Endothelial cell (in vitro differentiated cells): Measurements from ENCODE around the gene PCDHGA2. TPM values are rescaled to one million over a fixed set of nuclear protein-coding genes. Genes with fewer than 3 reads are reported as not detected.
A peak's percentile ranks its signal among the peaks of the same experiment; 100 is the strongest.

Experiments used
- DNase-seq: peaks from one replicate; pipeline ENCODE4 v3.0.0; 2021; ENCODE audit warnings: low spot score
- H3K27ac Mint-ChIP-seq: one replicate; pipeline ENCODE4 v1.8.0; 2021; ENCODE audit warnings: mixed read lengths, inconsistent platforms; ENCODE audit not compliant: unreplicated experiment
- H3K27me3 Mint-ChIP-seq: one replicate; pipeline ENCODE4 v1.8.0; 2021; ENCODE audit warnings: mild to moderate bottlenecking, moderate library complexity, mixed read lengths, inconsistent platforms; ENCODE audit not compliant: unreplicated experiment
- H3K36me3 Mint-ChIP-seq: one replicate; pipeline ENCODE4 v1.8.0; 2021; ENCODE audit warnings: mild to moderate bottlenecking, low read depth, mixed read lengths, inconsistent platforms; ENCODE audit not compliant: unreplicated experiment
- H3K4me1 Mint-ChIP-seq: one replicate; pipeline ENCODE4 v1.8.0; 2021; ENCODE audit warnings: mild to moderate bottlenecking, mixed read lengths, inconsistent platforms; ENCODE audit not compliant: unreplicated experiment
- H3K4me3 Mint-ChIP-seq: one replicate; pipeline ENCODE4 v1.8.0; 2021; ENCODE audit warnings: mild to moderate bottlenecking, mixed read lengths, inconsistent platforms; ENCODE audit not compliant: unreplicated experiment
- H3K9me3 Mint-ChIP-seq: one replicate; pipeline ENCODE4 v1.8.0; 2021; ENCODE audit warnings: mixed read lengths, inconsistent platforms; ENCODE audit not compliant: unreplicated experiment
- total RNA-seq: library from RNA; stranded (reverse); fragmentation: NEBNext Ultra II Directional; extraction: Animal tissue kit (Norgen Biotek cat#: 25700); gene quantifications from one replicate; pipeline ENCODE4 v1.2.1, GENCODE V29; 2021; ENCODE audit not compliant: unreplicated experiment
- TF ChIP-seq, protein P1 (sequence below): fragments of 200-600 bp; sonication (generic); IDR thresholded peaks from one replicate; pipeline ENCODE4 v1.5.0; 2021; ENCODE audit warnings: antibody characterized with exemption; ENCODE audit not compliant: unreplicated experiment

PCDHGA2 gene
- total RNA-seq, 1 donor from 2014 or later: 1.6 TPM

DNA sequence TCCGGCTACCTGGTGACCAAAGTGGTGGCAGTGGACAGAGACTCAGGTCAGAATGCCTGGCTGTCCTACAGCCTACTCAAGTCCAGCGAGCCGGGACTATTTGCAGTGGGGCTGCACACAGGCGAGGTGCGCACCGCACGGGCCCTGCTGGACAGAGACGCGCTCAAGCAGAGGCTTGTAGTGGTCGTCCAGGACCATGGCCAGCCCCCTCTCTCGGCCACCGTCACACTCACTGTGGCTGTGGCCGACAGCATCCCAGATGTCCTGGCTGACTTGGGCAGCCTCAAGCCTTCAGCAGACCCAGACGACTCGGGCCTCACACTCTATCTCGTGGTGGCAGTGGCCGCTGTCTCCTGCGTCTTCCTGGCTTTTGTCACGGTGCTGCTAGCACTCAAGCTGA, 18.4 kb downstream of the PCDHGA2 start:
- H3K4me3 Mint-ChIP-seq: no peak overlapping the region
- peaks cover 10% of the 10 kb centered on the region for H3K27me3 Mint-ChIP-seq
- H3K27ac Mint-ChIP-seq: no peak overlapping the region
- DNase-seq: no peak
- peaks cover 15% of the 10 kb centered on the region for H3K4me1 Mint-ChIP-seq
- peaks cover 35% of the 10 kb centered on the region for H3K9me3 Mint-ChIP-seq
- TF ChIP-seq, protein P1, sequence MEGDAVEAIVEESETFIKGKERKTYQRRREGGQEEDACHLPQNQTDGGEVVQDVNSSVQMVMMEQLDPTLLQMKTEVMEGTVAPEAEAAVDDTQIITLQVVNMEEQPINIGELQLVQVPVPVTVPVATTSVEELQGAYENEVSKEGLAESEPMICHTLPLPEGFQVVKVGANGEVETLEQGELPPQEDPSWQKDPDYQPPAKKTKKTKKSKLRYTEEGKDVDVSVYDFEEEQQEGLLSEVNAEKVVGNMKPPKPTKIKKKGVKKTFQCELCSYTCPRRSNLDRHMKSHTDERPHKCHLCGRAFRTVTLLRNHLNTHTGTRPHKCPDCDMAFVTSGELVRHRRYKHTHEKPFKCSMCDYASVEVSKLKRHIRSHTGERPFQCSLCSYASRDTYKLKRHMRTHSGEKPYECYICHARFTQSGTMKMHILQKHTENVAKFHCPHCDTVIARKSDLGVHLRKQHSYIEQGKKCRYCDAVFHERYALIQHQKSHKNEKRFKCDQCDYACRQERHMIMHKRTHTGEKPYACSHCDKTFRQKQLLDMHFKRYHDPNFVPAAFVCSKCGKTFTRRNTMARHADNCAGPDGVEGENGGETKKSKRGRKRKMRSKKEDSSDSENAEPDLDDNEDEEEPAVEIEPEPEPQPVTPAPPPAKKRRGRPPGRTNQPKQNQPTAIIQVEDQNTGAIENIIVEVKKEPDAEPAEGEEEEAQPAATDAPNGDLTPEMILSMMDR: no peak
- peaks cover 55% of the 10 kb centered on the region for H3K36me3 Mint-ChIP-seq

DNA sequence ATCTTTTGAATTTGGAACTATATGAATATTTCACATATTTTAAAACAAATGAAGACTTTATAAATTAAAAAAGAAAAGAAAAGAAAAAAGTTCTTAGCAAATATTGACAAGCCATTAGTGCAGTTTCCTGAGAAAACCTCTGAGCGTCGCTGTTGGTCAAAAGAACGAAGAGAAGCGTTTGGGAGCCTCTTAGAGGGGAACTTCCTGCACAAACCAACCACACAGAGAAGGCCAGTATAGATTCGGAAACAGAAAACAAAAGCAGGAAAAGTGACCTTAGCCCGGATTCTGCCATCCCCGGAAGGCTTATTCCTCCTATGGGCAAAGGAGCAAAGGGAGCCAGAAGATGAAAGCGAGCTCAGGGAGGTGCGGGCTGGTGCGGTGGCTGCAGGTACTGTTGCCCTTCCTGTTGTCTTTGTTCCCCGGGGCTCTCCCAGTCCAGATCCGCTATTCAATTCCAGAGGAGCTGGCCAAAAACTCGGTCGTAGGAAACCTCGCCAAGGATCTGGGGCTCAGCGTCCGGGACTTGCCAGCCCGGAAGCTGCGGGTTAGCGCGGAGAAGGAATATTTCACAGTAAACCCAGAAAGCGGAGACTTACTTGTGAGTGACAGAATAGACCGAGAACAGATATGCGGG, 21.3 kb downstream of the PCDHGA2 start, which contains the start of gene PCDHGB2:
PCDHGB2 (plus strand) TSS at position 205 of the 637 bp plus-strand sequence; CDS start at position 347, 142 bp downstream.
- TF ChIP-seq, protein P1: peak; percentile 63
- Mint-ChIP-seq H3K4me1 (peaks cover 23% of the 10 kb centered on the region), H3K27me3 (peaks cover 15% of the 10 kb centered on the region), H3K9me3 (peaks cover 44% of the 10 kb centered on the region), H3K4me3 (peak within 1 kb of the TSS; percentile 70), H3K36me3 (peaks cover 67% of the 10 kb centered on the region), H3K27ac (peak within 1 kb of the TSS; percentile 95)
- peak; percentile 26 for DNase-seq

DNA sequence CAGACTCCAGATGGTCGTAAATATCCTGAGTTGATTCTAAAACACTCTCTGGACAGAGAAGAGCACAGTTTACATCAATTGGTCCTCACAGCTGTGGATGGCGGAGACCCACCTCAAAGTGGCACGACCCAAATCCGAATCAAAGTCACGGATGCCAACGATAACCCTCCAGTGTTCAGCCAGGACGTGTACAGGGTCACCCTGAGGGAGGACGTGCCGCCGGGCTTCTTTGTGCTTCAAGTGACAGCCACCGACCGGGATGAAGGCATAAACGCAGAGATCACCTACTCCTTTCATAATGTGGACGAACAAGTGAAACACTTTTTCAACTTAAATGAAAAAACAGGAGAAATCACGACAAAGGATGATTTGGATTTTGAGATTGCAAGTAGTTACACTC, 22.1 kb downstream of the PCDHGA2 start:
- Mint-ChIP-seq H3K27me3 (peaks cover 18% of the 10 kb centered on the region), H3K9me3 (peaks cover 51% of the 10 kb centered on the region), H3K4me3 (peak overlapping the region; percentile 70), H3K4me1 (peaks cover 23% of the 10 kb centered on the region), H3K27ac (peak overlapping the region; percentile 67), H3K36me3 (peaks cover 68% of the 10 kb centered on the region)
- no peak for DNase-seq
- TF ChIP-seq, protein P1: no peak

DNA sequence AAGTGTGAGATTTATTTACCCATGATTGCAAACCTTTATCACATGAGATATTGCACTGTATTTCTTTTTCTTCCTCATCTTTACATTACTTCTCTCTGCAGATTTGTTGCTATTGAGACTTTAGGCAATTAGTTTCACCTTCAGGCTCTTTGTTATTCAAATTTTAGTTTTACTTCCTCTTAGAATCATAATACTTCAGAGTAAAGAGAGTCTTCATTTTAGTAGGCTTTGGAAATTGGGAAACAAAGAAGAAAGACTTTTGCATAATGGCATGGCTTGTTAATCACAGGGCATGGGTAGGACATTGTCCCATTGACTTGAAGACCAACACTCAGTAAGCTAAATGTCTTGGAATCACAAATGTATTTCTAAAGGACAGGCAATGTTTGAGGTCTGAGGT, 24.2 kb downstream of the PCDHGA2 start:
- no peak for DNase-seq
- no peak overlapping the region for H3K27ac Mint-ChIP-seq
- H3K27me3 Mint-ChIP-seq: peaks cover 14% of the 10 kb centered on the region
- peaks cover 23% of the 10 kb centered on the region for H3K4me1 Mint-ChIP-seq
- H3K9me3 Mint-ChIP-seq: peaks cover 44% of the 10 kb centered on the region
- H3K4me3 Mint-ChIP-seq: peak overlapping the region; percentile 68
- H3K36me3 Mint-ChIP-seq: peaks cover 62% of the 10 kb centered on the region
- TF ChIP-seq, protein P1: no peak

DNA sequence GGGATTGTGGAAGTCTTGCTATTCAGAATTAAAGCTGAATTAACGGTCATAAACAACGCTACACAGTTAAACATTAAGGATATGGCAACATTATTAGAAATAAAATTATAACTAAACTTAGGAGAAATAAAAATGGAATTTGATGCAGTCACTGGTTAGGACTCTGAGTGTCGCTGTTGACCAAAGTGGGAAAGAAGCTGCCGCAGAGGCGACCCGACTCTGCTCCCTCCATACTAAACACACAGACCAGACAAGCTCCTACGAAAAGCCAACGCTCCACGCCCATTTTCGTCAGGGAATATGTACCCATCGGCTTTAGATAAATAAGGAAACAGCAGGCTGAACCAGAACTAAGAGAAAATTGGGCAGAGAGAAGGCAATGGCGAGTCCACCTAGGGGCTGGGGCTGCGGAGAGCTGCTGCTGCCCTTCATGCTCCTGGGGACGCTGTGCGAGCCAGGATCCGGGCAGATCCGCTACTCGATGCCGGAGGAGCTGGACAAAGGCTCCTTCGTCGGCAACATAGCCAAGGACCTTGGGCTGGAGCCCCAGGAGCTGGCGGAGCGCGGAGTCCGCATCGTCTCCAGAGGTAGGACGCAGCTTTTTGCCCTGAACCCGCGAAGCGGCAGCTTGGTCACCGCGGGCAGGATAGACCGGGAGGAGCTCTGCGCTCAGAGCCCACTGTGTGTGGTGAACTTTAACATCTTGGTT, 25.5 kb downstream of the PCDHGA2 start, which contains the start of gene PCDHGA5:
PCDHGA5 (plus strand) TSS at position 211 of the 709 bp plus-strand sequence; CDS start at position 380, 169 bp downstream.
- Mint-ChIP-seq H3K36me3 (peaks cover 62% of the 10 kb centered on the region), H3K27ac (no peak within 1 kb of the TSS), H3K27me3 (peaks cover 14% of the 10 kb centered on the region), H3K9me3 (peaks cover 44% of the 10 kb centered on the region), H3K4me3 (peak within 1 kb of the TSS; percentile 21), H3K4me1 (peaks cover 18% of the 10 kb centered on the region)
- TF ChIP-seq, protein P1: no peak
- DNase-seq: no peak
